ENCODE measurements around the gene TNFRSF8.

The TNFRSF8 gene

GRCh38 chr1:12051361-12051760 lies 11.7 kb upstream of the TNFRSF8 start:
- Histone ChIP-seq H3K27ac (ENCODE audit: low read depth, low read length, poor library complexity, severe bottlenecking) (no peak overlapping the region), H2AFZ (ENCODE audit: low read length) (no peak overlapping the region), H3K79me2 (ENCODE audit: insufficient read depth, low read length) (no peaks in the 10 kb centered on the region), H3K4me1 (ENCODE audit: insufficient read depth, low read length, severe bottlenecking) (no peaks in the 10 kb centered on the region), H3F3A (ENCODE audit: insufficient read depth, low read length) (no peaks in the 10 kb centered on the region), H3K4me2 (ENCODE audit: low read length) (no peak overlapping the region), H3K9me2 (ENCODE audit: low read depth, low read length) (no peaks in the 10 kb centered on the region), H3K27me3 (ENCODE audit: insufficient read depth, low read length) (peaks cover 15% of the 10 kb centered on the region), H3K4me3 (ENCODE audit: low read depth, low read length, poor library complexity, severe bottlenecking) (no peak overlapping the region), H3K36me3 (ENCODE audit: insufficient read depth, low read length) (no peaks in the 10 kb centered on the region), H3K9me3 (ENCODE audit: low read length) (no peaks in the 10 kb centered on the region), H3K9ac (ENCODE audit: low read length) (no peak overlapping the region), H4K20me1 (ENCODE audit: insufficient read depth, low read length) (no peaks in the 10 kb centered on the region)
- TF ChIP-seq, protein P1, sequence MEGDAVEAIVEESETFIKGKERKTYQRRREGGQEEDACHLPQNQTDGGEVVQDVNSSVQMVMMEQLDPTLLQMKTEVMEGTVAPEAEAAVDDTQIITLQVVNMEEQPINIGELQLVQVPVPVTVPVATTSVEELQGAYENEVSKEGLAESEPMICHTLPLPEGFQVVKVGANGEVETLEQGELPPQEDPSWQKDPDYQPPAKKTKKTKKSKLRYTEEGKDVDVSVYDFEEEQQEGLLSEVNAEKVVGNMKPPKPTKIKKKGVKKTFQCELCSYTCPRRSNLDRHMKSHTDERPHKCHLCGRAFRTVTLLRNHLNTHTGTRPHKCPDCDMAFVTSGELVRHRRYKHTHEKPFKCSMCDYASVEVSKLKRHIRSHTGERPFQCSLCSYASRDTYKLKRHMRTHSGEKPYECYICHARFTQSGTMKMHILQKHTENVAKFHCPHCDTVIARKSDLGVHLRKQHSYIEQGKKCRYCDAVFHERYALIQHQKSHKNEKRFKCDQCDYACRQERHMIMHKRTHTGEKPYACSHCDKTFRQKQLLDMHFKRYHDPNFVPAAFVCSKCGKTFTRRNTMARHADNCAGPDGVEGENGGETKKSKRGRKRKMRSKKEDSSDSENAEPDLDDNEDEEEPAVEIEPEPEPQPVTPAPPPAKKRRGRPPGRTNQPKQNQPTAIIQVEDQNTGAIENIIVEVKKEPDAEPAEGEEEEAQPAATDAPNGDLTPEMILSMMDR (IDR thresholded peaks at IDR 0.05; ENCODE audit: low read length): no peak
- no peak for TF ChIP-seq EZH2 (IDR thresholded peaks at IDR 0.05; ENCODE audit: borderline replicate concordance, low read length)

DNA sequence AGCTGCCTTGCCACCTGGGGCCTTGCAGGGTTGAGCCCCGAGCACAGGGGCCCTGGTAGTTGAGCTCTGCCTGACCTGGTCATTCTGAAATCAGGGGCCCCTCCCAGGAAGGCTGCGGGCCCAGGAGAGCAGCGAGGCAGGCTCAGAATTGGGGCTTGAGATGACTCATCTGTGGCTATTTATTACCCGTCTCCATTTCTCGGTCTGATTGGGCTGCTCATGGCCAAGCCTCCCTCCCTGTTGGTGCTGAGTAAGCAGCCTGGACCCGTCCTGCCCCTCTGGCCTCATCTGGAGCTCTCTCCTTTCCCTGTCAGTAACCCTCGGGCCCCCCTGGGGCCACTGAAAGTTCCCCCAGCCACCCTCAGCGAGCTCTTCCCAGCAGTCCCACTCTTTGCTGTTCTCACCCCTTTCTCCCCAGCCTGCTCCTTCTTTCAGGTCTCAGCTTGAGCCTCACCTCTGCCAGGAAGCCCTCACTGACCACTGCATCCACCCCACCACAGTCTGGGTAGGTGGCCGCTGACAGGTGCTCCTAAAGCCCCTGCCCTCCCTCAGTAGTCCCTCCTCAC lies 11.0 kb upstream of the TNFRSF8 start:
- H3K36me3 ChIP-seq (ENCODE audit: insufficient read depth, low read length): no peaks in the 10 kb centered on the region
- H3K27me3 ChIP-seq (ENCODE audit: insufficient read depth, low read length): peaks cover 8% of the 10 kb centered on the region
- no peaks in the 10 kb centered on the region for H3K79me2 ChIP-seq (ENCODE audit: insufficient read depth, low read length)
- H3K9ac ChIP-seq (ENCODE audit: low read length): no peak overlapping the region
- no peaks in the 10 kb centered on the region for H3K4me1 ChIP-seq (ENCODE audit: insufficient read depth, low read length, severe bottlenecking)
- H3K4me2 ChIP-seq (ENCODE audit: low read length): no peak overlapping the region
- H3K27ac ChIP-seq (ENCODE audit: low read depth, low read length, poor library complexity, severe bottlenecking): no peak overlapping the region
- no peaks in the 10 kb centered on the region for H4K20me1 ChIP-seq (ENCODE audit: insufficient read depth, low read length)
- no peaks in the 10 kb centered on the region for H3F3A ChIP-seq (ENCODE audit: insufficient read depth, low read length)
- H3K4me3 ChIP-seq (ENCODE audit: low read depth, low read length, poor library complexity, severe bottlenecking): no peak overlapping the region
- no peaks in the 10 kb centered on the region for H3K9me3 ChIP-seq (ENCODE audit: low read length)
- no peak overlapping the region for H2AFZ ChIP-seq (ENCODE audit: low read length)
- H3K9me2 ChIP-seq (ENCODE audit: low read depth, low read length): no peaks in the 10 kb centered on the region
- TF ChIP-seq, protein P1 (IDR thresholded peaks at IDR 0.05; ENCODE audit: low read length): no peak
- no peak for TF ChIP-seq EZH2 (IDR thresholded peaks at IDR 0.05; ENCODE audit: borderline replicate concordance, low read length)

GRCh38 chr1:12052997-12053686 lies 10.0 kb upstream of the TNFRSF8 start:
- Histone ChIP-seq H3K79me2 (ENCODE audit: insufficient read depth, low read length) (no peaks in the 10 kb centered on the region), H4K20me1 (ENCODE audit: insufficient read depth, low read length) (no peaks in the 10 kb centered on the region), H3K4me3 (ENCODE audit: low read depth, low read length, poor library complexity, severe bottlenecking) (no peak overlapping the region), H3F3A (ENCODE audit: insufficient read depth, low read length) (no peaks in the 10 kb centered on the region), H2AFZ (ENCODE audit: low read length) (no peak overlapping the region), H3K9me2 (ENCODE audit: low read depth, low read length) (no peaks in the 10 kb centered on the region), H3K27me3 (ENCODE audit: insufficient read depth, low read length) (peaks cover 7% of the 10 kb centered on the region), H3K4me2 (ENCODE audit: low read length) (no peak overlapping the region), H3K9me3 (ENCODE audit: low read length) (no peaks in the 10 kb centered on the region), H3K9ac (ENCODE audit: low read length) (no peak overlapping the region), H3K27ac (ENCODE audit: low read depth, low read length, poor library complexity, severe bottlenecking) (no peak overlapping the region), H3K4me1 (ENCODE audit: insufficient read depth, low read length, severe bottlenecking) (no peaks in the 10 kb centered on the region), H3K36me3 (ENCODE audit: insufficient read depth, low read length) (no peaks in the 10 kb centered on the region)
- TF ChIP-seq, protein P1 (IDR thresholded peaks at IDR 0.05; ENCODE audit: low read length): peak; percentile 15; the same call in 1 of the 2 replicates
- no peak for TF ChIP-seq EZH2 (IDR thresholded peaks at IDR 0.05; ENCODE audit: borderline replicate concordance, low read length)
